Measurements from ENCODE around the gene KLF7. TPM values are rescaled to one million over a fixed set of nuclear protein-coding genes. Genes with fewer than 3 reads are reported as not detected.

Gene KLF7
- total RNA-seq, 2 experiments from 2014 or later: 24.1 to 29.5 TPM

GRCh38 chr2:207086136-207086535, 79.6 kb downstream of the KLF7 start:
- Mint-ChIP-seq H3K4me3 (no peak overlapping the region), H3K27me3 (no peaks in the 10 kb centered on the region), H3K36me3 (peaks cover 17% of the 10 kb centered on the region), H3K9me3 (no peaks in the 10 kb centered on the region), H3K27ac (no peak overlapping the region), H3K4me1 (ENCODE audit: low read depth) (peaks cover 22% of the 10 kb centered on the region)
- ChIA-PET POLR2A (no interaction called here), CTCF (no interaction called here)
- intact Hi-C loops (cut with micrococcal nuclease): no loop called here
- no peak for DNase-seq

GRCh38 chr2:207085110-207085509, 80.6 kb downstream of the KLF7 start:
- no peak overlapping the region for H3K4me3 Mint-ChIP-seq

GRCh38 chr2:207083361-207084110, 82.2 kb downstream of the KLF7 start:
- CTCF ChIA-PET: interaction anchor here (0.8 kb wide), 1 partner anchor 389 kb away, joined by 3 read pairs; no protein-coding TSS in a partner anchor
- Mint-ChIP-seq H3K4me3 (no peak overlapping the region), H3K4me1 (ENCODE audit: low read depth) (peaks cover 3% of the 10 kb centered on the region), H3K36me3 (peaks cover 37% of the 10 kb centered on the region), H3K9me3 (no peaks in the 10 kb centered on the region), H3K27ac (no peak overlapping the region), H3K27me3 (no peaks in the 10 kb centered on the region)
- POLR2A ChIA-PET: interaction anchor here (0.6 to 0.7 kb wide), 2 partner anchors 16 to 1036 kb away, joined by 3 read pairs; no protein-coding TSS in a partner anchor
- no peak for DNase-seq
- intact Hi-C loops (cut with micrococcal nuclease): no loop called here

More at GRCh38 chr2:207085110-207085509, 80.6 kb downstream of the KLF7 start:
- Mint-ChIP-seq H3K27me3 (no peaks in the 10 kb centered on the region), H3K4me1 (ENCODE audit: low read depth) (peaks cover 13% of the 10 kb centered on the region), H3K27ac (no peak overlapping the region), H3K36me3 (peaks cover 26% of the 10 kb centered on the region), H3K9me3 (no peaks in the 10 kb centered on the region)
- DNase-seq: no peak
- CTCF ChIA-PET: no interaction called here
- intact Hi-C loops (cut with micrococcal nuclease): no loop called here
- POLR2A ChIA-PET: no interaction called here

DNA sequence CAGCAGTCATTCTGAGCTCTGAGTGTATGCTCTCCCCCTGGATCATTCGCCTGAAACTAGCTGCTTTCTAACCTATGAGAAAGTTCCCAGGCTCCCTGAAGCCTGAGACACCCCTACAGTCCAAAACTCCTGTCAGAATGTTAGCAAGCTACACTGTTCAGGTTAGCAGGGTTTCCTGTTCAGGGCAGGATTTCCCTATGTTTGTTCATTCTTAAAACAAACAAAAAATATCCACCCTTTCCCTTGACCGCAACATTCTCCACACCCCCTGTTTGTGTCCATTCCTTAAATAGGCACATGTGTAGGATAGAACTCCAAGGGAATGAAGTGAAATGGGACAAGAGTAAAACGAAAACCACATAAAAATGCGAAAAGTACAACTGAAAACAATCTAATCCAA, 83.1 kb downstream of the KLF7 start:
- no peak for DNase-seq
- Mint-ChIP-seq H3K4me1 (ENCODE audit: low read depth) (peaks cover 3% of the 10 kb centered on the region), H3K4me3 (no peak overlapping the region), H3K27ac (no peak overlapping the region), H3K27me3 (no peaks in the 10 kb centered on the region), H3K9me3 (no peaks in the 10 kb centered on the region), H3K36me3 (peaks cover 41% of the 10 kb centered on the region)
- intact Hi-C loops (cut with micrococcal nuclease): no loop called here
- ChIA-PET CTCF (no interaction called here), POLR2A (no interaction called here)

DNA sequence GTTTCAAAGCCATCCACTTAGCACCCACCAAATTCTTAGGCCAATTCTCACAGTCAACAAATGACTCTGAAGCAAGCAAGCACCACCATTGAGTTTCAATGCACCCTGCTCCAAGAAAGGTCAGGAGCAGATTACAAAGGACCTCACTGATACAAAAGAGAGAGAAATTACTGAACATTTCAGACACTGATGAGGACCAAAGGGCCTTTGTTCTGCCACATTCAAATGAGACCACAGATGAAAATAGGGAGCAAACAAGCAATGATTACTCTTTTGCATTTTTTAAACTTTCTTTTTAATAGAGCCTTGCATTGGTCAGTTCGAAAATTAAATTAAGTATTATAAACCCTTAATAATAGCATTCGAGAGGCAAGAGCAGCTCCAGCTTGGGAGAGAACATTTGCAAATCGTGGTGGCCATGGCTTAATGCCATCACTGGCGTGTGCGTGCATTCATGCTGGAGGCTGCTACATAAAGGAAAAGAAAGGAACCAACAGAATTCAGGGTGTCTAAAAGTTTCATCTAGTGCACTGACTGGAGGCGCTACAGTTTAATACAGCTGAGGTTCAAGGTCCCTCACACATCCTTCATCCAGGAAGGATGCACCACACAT, 87.5 kb downstream of the KLF7 start:
- peaks cover 30% of the 10 kb centered on the region for H3K36me3 Mint-ChIP-seq
- CTCF ChIA-PET: no interaction called here

DNA sequence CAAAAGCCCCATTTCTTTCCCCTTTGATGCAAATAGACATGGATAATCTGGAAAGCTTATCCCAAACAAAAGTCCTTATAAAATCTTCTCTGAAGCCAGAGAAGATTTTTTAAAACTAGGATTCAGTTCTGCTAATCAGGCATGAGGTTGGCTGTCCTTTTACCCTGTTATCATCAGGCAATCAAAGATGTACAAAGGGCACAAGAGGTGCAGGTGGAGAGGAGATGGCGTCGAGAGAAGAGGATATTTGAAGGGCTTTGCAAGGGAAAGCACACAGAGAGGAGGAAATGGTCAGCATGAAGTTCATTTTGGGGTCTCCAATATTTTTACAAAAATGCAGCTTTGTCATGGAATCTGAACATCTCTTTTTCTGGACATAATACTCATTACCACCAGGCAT, 88.5 kb downstream of the KLF7 start:
- ChIA-PET POLR2A (no interaction called here), CTCF (no interaction called here)
- Mint-ChIP-seq H3K4me3 (no peak overlapping the region), H3K4me1 (ENCODE audit: low read depth) (peaks cover 26% of the 10 kb centered on the region), H3K27me3 (no peaks in the 10 kb centered on the region), H3K9me3 (no peaks in the 10 kb centered on the region), H3K36me3 (peaks cover 27% of the 10 kb centered on the region), H3K27ac (no peak overlapping the region)
- DNase-seq: no peak
- intact Hi-C loops (cut with micrococcal nuclease): no loop called here

More for the DNA sequence above, 87.5 kb downstream of the KLF7 start:
- Mint-ChIP-seq H3K27me3 (no peaks in the 10 kb centered on the region), H3K27ac (no peak overlapping the region), H3K4me3 (no peak overlapping the region), H3K4me1 (ENCODE audit: low read depth) (peaks cover 21% of the 10 kb centered on the region), H3K9me3 (no peaks in the 10 kb centered on the region)
- intact Hi-C loops (cut with micrococcal nuclease): no loop called here
- no peak for DNase-seq
- POLR2A ChIA-PET: no interaction called here

DNA sequence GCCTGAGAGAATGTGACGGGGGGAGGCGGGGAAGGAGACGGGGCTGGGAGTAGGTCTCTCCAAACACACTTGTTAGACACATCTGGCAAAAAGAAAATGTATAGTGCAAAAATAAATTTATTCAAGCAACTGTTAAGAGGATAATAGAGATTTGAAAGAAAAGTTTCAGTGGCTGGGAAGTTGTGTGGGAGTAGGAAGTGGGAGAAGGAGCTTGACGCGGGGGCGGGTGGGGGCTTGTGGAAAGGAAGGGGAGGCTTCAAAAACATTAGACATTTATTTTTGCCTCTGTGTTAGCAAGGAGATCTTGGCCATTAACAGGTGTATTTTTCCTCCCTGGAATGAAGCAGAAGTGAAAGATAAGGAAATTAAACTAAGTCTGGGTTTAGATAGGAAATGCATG, 90.3 kb downstream of the KLF7 start:
- H3K27ac Mint-ChIP-seq: no peak overlapping the region
- intact Hi-C loops (cut with micrococcal nuclease): no loop called here

DNA sequence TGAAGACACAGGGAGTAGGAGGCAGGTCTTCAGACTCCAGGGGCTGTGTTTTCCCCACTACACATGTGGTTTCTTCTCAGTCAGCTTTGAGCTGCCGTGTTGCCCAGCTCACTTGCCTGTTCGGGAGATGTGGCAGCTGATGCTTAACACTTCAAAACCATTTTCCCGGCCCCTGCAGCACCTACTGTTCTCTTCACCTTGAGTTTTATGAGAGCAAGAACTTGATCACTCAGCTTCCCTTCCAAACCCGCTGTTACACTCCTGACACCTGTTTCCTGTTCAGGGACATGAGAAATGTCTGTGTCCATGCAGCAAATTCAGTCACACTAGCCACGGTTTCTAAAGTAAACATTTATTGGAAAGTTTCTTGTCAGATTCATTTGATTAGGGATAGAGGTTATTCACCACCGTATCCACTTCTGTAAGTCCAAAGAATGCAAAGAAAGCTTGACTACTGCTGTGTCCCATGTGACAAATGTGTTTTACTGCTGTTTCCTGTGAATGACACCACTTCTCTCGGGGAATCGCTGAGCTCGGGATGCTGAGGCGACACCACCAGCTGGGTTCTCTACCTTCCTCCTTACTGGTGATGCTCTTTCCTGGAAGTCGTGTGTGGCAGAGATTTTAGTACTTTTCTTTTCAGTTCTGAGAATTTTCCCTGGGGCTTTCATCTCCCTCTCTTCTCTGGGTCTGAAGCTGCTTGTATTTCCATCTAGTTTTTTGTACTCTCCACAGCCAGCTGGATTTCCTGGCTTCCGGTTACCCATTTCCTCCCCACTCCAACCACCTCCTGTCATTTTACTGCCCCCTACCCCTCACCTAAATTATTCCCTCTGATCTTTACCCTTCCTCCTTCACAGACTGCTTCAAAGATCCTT, 91.7 kb downstream of the KLF7 start:
- Mint-ChIP-seq H3K27me3 (peaks cover 2% of the 10 kb centered on the region), H3K4me1 (ENCODE audit: low read depth) (peaks cover 27% of the 10 kb centered on the region), H3K9me3 (no peaks in the 10 kb centered on the region), H3K4me3 (peak overlapping the region; percentile 41), H3K27ac (peak overlapping the region; percentile 85), H3K36me3 (peaks cover 6% of the 10 kb centered on the region)
- CTCF ChIA-PET: interaction anchor here (0.6 to 2.5 kb wide), 11 partner anchors 10 to 399 kb away, joined by 3 to 10 read pairs (median 3); no protein-coding TSS in a partner anchor
- intact Hi-C loops (cut with micrococcal nuclease): loop anchor here (1.0 to 5.0 kb wide), 5 partner anchors 28 to 238 kb away; no protein-coding TSS in a partner anchor
- POLR2A ChIA-PET: interaction anchor here (0.7 to 2.5 kb wide), 7 partner anchors 11 to 261 kb away, joined by 3 to 21 read pairs (median 4); partner anchors contain the start of gene KLF7
- DNase-seq: peak; percentile 69

More for the DNA sequence above, 90.3 kb downstream of the KLF7 start:
- ChIA-PET CTCF (interaction anchor here (0.6 to 2.5 kb wide), 2 partner anchors 16 to 398 kb away, joined by 3 to 10 read pairs; no protein-coding TSS in a partner anchor), POLR2A (no interaction called here)
- Mint-ChIP-seq H3K4me3 (no peak overlapping the region), H3K9me3 (no peaks in the 10 kb centered on the region), H3K36me3 (peaks cover 17% of the 10 kb centered on the region), H3K27me3 (no peaks in the 10 kb centered on the region), H3K4me1 (ENCODE audit: low read depth) (peaks cover 27% of the 10 kb centered on the region)
- DNase-seq: no peak

DNA sequence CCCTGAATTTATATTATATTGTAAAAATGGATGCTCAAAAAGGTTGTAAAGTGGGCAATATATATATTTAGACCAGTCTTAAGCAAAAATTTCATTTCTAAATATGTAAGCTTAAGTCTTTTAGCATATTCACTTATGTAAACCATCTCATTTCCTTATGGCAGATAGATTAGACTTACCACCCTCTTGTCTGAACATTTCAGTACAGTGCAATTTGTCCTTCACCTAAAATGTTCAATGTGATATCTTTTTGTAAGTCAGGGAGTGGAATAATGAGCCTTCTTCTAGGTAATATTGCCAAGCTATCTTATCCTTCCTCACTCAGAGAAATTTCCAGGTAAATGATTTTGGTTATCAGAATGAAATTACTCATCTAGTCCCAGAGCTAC, 92.3 kb downstream of the KLF7 start:
- POLR2A ChIA-PET: interaction anchor here (0.8 to 2.5 kb wide), 5 partner anchors 50 to 151 kb away, joined by 4 to 21 read pairs (median 4); partner anchors contain the start of gene KLF7
- peak overlapping the region; percentile 41 for H3K4me3 Mint-ChIP-seq
- CTCF ChIA-PET: interaction anchor here (0.6 to 2.5 kb wide), 9 partner anchors 9 to 400 kb away, joined by 3 to 10 read pairs (median 5); no protein-coding TSS in a partner anchor
- H3K27ac Mint-ChIP-seq: peak overlapping the region; percentile 85
- peaks cover 27% of the 10 kb centered on the region for H3K4me1 Mint-ChIP-seq (ENCODE audit: low read depth)
- peaks cover 3% of the 10 kb centered on the region for H3K36me3 Mint-ChIP-seq
- no peak for DNase-seq
- no peaks in the 10 kb centered on the region for H3K9me3 Mint-ChIP-seq
- intact Hi-C loops (cut with micrococcal nuclease): loop anchor here (5.0 kb wide), 2 partner anchors 149 to 239 kb away; no protein-coding TSS in a partner anchor
- peaks cover 2% of the 10 kb centered on the region for H3K27me3 Mint-ChIP-seq

- ChIA-PET POLR2A (interaction anchor here (2.5 kb wide), 1 partner anchor 93 kb away, joined by 21 read pairs; the partner anchor contains the start of gene KLF7), CTCF (interaction anchor here (1.0 to 1.7 kb wide), 4 partner anchors 26 to 273 kb away, joined by 3 to 6 read pairs (median 4); no protein-coding TSS in a partner anchor)
- peaks cover 29% of the 10 kb centered on the region for H3K4me1 Mint-ChIP-seq (ENCODE audit: low read depth)
- no peak overlapping the region for H3K4me3 Mint-ChIP-seq
- peaks cover 2% of the 10 kb centered on the region for H3K27me3 Mint-ChIP-seq
- H3K27ac Mint-ChIP-seq: no peak overlapping the region
- intact Hi-C loops (cut with micrococcal nuclease): loop anchor here (5.0 kb wide), 2 partner anchors 150 to 240 kb away; no protein-coding TSS in a partner anchor
- DNase-seq: no peak
- H3K36me3 Mint-ChIP-seq: no peaks in the 10 kb centered on the region
- H3K9me3 Mint-ChIP-seq: no peaks in the 10 kb centered on the region
Measured at GRCh38 chr2:207072571-207072970, 93.2 kb downstream of the KLF7 start.

DNA sequence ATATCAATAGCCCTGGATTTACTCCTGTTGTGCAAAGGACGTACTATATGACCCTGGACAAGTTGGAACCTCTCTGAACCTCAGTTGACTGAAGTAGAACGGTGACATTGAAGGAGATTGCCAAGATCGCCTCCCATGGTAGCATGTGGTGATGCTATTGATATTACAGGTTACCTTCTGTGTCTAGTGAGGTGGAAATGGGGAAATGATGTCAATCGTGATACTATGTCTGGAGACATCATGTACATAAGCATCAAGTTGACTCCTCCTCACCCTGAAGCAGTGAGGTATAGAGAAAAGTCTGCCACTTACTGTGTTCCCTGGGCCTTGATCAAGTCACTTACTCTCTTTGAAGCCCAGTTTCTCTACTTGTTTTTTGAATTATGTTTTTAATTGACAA, 93.9 kb downstream of the KLF7 start:
- Mint-ChIP-seq H3K4me3 (no peak overlapping the region), H3K27me3 (peaks cover 2% of the 10 kb centered on the region), H3K9me3 (no peaks in the 10 kb centered on the region), H3K4me1 (ENCODE audit: low read depth) (peaks cover 32% of the 10 kb centered on the region), H3K27ac (no peak overlapping the region), H3K36me3 (no peaks in the 10 kb centered on the region)
- ChIA-PET POLR2A (no interaction called here), CTCF (no interaction called here)
- DNase-seq: no peak
- intact Hi-C loops (cut with micrococcal nuclease): loop anchor here (5.0 kb wide), 2 partner anchors 150 to 240 kb away; no protein-coding TSS in a partner anchor

Measured in activated CD4-positive, alpha-beta memory T cell treated with anti-CD3 and anti-CD28 coated beads for 36 hours (primary cell).